Measurements from ENCODE around the gene LHCGR. TPM values are rescaled to one million over a fixed set of nuclear protein-coding genes. Genes with fewer than 3 reads are reported as not detected.
"Not testable (repeated sequence)": the region's sequence is repeated elsewhere in the genome, so short reads cannot be mapped to it uniquely, and the experiment has no call there.

Gene LHCGR
- total RNA-seq, 1 donor from 2014 or later, result not detected

- Mint-ChIP-seq H3K4me1 (ENCODE audit: low read depth) (no peaks in the 10 kb centered on the region), H3K9me3 (ENCODE audit: low read depth) (no peaks in the 10 kb centered on the region), H3K27ac (ENCODE audit: unreplicated experiment) (no peak overlapping the region), H3K36me3 (ENCODE audit: low read depth) (peaks cover 2% of the 10 kb centered on the region), H3K4me3 (ENCODE audit: unreplicated experiment) (no peak overlapping the region), H3K27me3 (ENCODE audit: low read depth) (peaks cover 23% of the 10 kb centered on the region)
- TF ChIP-seq CTCF (IDR thresholded peaks at IDR 0.05), result no peak
- no peak for DNase-seq (ENCODE audit: low spot score)
Measured at GRCh38 chr2:48749291-48750127, 6.0 kb downstream of the LHCGR start.

- DNase-seq (ENCODE audit: low spot score), result no peak
- peaks cover 16% of the 10 kb centered on the region for H3K27me3 Mint-ChIP-seq (ENCODE audit: low read depth)
- no peaks in the 10 kb centered on the region for H3K36me3 Mint-ChIP-seq (ENCODE audit: low read depth)
- H3K4me3 Mint-ChIP-seq (ENCODE audit: unreplicated experiment), result no peak overlapping the region
- no peak overlapping the region for H3K27ac Mint-ChIP-seq (ENCODE audit: unreplicated experiment)
- no peaks in the 10 kb centered on the region for H3K9me3 Mint-ChIP-seq (ENCODE audit: low read depth)
- no peak for TF ChIP-seq CTCF (IDR thresholded peaks at IDR 0.05)
- no peaks in the 10 kb centered on the region for H3K4me1 Mint-ChIP-seq (ENCODE audit: low read depth)
Measured at GRCh38 chr2:48747319-48747718, 8.2 kb downstream of the LHCGR start.

- H3K4me1 Mint-ChIP-seq (ENCODE audit: low read depth), result peaks cover 17% of the 10 kb centered on the region
- not testable (repeated sequence) for H3K27ac Mint-ChIP-seq (ENCODE audit: unreplicated experiment); H3K4me3 Mint-ChIP-seq (ENCODE audit: unreplicated experiment); H3K27me3 Mint-ChIP-seq (ENCODE audit: low read depth); DNase-seq (ENCODE audit: low spot score); H3K9me3 Mint-ChIP-seq (ENCODE audit: low read depth); H3K36me3 Mint-ChIP-seq (ENCODE audit: low read depth)
Measured at GRCh38 chr2:48739236-48739635, 16.3 kb downstream of the LHCGR start.

GRCh38 chr2:48738806-48739205 is 16.7 kb downstream of the LHCGR start:
- Mint-ChIP-seq H3K9me3 (ENCODE audit: low read depth) (peaks cover 3% of the 10 kb centered on the region), H3K27me3 (ENCODE audit: low read depth) (peaks cover 4% of the 10 kb centered on the region), H3K4me1 (ENCODE audit: low read depth) (peaks cover 18% of the 10 kb centered on the region), H3K27ac (ENCODE audit: unreplicated experiment) (no peak overlapping the region), H3K4me3 (ENCODE audit: unreplicated experiment) (no peak overlapping the region), H3K36me3 (ENCODE audit: low read depth) (no peaks in the 10 kb centered on the region)
- no peak for DNase-seq (ENCODE audit: low spot score)
- no peak for TF ChIP-seq CTCF (IDR thresholded peaks at IDR 0.05)

- no peak for TF ChIP-seq CTCF (IDR thresholded peaks at IDR 0.05)
- no peak for DNase-seq (ENCODE audit: low spot score)
- H3K27ac Mint-ChIP-seq (ENCODE audit: unreplicated experiment), result no peak overlapping the region
- H3K27me3 Mint-ChIP-seq (ENCODE audit: low read depth), result peaks cover 12% of the 10 kb centered on the region
- peaks cover 18% of the 10 kb centered on the region for H3K4me1 Mint-ChIP-seq (ENCODE audit: low read depth)
- no peak overlapping the region for H3K4me3 Mint-ChIP-seq (ENCODE audit: unreplicated experiment)
- peaks cover 3% of the 10 kb centered on the region for H3K9me3 Mint-ChIP-seq (ENCODE audit: low read depth)
- no peaks in the 10 kb centered on the region for H3K36me3 Mint-ChIP-seq (ENCODE audit: low read depth)
Measured at GRCh38 chr2:48736251-48736650, 19.3 kb downstream of the LHCGR start.

Data from chondrocyte (in vitro differentiated cells).